GM12872 (cell line): ENCODE data around the gene MRPL10.

Experiments used
- CTCF ChIP-seq: IDR thresholded peaks from 3 replicates; pipeline ENCODE4 v1.5.1; 2011; ENCODE audit warnings: low read depth, mild to moderate bottlenecking, low read length, moderate library complexity; ENCODE audit not compliant: insufficient read depth

MRPL10 gene

GRCh38 chr17:47802341-47803022 lies 28.9 kb downstream of the MRPL10 start:
- TF ChIP-seq CTCF, result peak; percentile 89

GRCh38 chr17:47801906-47802305 lies 29.4 kb downstream of the MRPL10 start:
- no peak for TF ChIP-seq CTCF

- TF ChIP-seq CTCF, result no peak
Measured at GRCh38 chr17:47801176-47801765, 30.1 kb downstream of the MRPL10 start.

GRCh38 chr17:47800686-47801085 lies 30.7 kb downstream of the MRPL10 start:
- TF ChIP-seq CTCF, result no peak

GRCh38 chr17:47797797-47798196 lies 33.5 kb downstream of the MRPL10 start:
- TF ChIP-seq CTCF, result no peak

GRCh38 chr17:47792979-47793378 lies 38.4 kb downstream of the MRPL10 start:
- TF ChIP-seq CTCF, result no peak

GRCh38 chr17:47792457-47792856 lies 38.9 kb downstream of the MRPL10 start:
- no peak for TF ChIP-seq CTCF

- no peak for TF ChIP-seq CTCF
Measured at GRCh38 chr17:47791025-47791424, 40.3 kb downstream of the MRPL10 start.
